ENCODE measurements around the gene KIF3A.

- TF ChIP-seq CTCF (conservative IDR thresholded peaks at IDR 0.05; ENCODE audit: low read length) (no peak), EZH2phosphoT487 (IDR thresholded peaks at IDR 0.05; ENCODE audit: borderline replicate concordance) (no peak)
These were observed 2.7 kb downstream of the KIF3A start for GRCh38 chr5:132734687-132735086.
